GM04504 (cell line): ENCODE measurements around the gene SPATA24.
"Not testable (repeated sequence)": the region's sequence is repeated elsewhere in the genome, so short reads cannot be mapped to it uniquely, and the experiment has no call there.

ENCODE experiments used
- DNase-seq: peaks from one replicate; pipeline ENCODE4 v3.0.0-alpha.2; 2012; ENCODE audit warnings: low read depth

Gene SPATA24

DNA sequence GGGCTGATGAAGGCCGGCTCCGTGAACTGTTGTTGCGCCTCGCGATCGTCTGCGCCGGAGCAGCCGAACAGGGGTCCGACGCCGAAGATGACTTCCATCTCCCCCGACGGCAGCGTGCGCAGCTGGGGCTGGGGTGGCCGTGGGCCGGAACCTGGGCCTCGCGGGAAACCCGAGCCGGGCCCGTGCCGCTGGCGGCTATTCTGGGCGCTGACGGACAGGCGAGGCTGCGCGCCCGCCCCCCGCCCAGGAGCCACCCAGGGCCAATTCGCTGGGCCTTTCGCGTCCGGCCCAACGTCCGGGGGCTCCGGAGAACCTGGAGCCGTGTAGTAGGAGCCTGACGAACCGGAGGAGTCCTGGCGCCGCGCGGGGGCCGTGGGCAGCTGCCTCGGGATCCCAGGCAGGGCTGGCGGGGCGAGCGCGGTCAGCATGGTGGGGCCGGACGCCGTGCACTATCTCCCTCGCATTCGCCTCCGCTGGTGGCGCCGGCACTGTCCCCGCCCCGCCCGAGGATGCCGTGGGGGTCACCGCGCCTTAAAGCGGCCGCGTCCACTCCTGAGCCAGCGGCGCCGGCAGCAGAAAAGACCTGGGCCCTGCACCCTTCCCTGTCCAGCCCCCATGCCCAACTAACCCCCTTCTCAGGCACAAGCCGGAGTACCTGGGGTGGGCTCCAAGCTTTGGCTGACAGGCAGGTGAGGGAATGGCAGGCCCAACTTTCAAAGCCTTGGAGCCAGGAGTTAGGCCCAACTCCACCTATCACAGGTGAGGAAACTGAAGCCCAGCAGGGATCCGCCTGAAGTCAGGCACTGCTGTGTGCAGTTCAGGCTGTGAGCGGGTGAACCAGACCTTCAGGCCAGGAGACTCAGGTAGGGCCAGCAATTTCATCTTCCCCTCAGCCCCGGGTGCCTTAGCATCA lies 9.0 kb downstream of the SPATA24 start, which contains the start of gene PROB1:
Gene PROB1, minus strand, starts transcription at position 451 of the 913 bp plus-strand sequence. Its CDS starts 23 bp downstream, at position 428.
- no peak for DNase-seq

DNA sequence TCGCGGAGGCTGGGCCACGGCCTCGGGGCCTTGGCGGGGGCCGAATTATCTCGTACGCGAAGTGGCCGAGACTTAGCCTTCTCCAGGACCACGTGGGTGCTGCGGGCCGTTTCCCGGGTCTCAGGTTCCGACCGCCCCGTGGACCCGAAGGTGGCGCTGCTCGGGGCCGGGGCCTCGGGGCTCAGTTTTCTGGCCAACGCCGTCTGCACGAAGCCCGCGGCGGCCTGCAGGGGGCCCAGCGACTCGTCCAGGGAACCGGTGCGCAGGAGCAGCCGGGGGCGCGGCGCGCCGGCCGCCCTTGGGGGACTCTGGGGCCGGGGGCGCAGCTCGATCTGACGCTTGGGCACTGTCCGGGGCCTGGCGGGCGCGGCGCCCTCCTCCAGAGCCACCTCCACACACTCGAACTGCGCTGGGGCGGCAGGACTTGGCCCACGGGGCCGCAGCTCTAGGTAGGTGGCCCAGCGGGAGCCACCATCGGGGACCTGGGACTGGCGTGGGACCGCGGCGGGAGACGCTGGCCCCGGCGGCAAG lies 9.7 kb downstream of the SPATA24 start:
- no peak for DNase-seq

DNA sequence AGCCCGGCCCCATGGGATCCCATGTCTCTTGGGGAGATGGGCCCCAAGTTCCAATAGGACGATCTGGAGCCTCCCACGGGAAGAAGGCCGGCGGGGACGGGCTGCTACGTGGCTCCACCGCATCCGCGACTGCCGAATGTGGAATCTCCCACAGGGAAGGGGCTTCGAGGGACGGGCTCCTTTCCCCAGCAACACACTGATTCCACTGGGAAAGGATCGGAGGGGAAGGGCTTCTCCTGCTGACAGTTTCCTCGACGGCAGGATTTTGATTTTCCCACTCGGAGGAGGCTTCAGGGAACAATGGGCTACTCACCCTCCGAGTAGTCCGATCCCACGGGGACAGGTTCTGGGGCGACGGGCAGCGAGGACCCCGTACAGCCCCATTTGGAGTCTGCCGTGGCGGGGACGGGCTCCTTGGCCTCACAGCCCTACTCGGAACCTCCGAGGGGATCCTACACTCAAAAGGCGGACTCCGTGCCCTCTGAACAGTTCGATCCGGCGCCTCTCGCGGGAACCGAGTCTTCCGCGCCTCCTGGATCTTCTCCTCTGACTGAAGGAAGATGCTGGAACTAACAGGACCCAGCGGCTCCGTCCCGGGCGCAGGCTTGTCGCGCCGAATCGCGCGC lies 10.3 kb downstream of the SPATA24 start:
- DNase-seq: no peak

DNA sequence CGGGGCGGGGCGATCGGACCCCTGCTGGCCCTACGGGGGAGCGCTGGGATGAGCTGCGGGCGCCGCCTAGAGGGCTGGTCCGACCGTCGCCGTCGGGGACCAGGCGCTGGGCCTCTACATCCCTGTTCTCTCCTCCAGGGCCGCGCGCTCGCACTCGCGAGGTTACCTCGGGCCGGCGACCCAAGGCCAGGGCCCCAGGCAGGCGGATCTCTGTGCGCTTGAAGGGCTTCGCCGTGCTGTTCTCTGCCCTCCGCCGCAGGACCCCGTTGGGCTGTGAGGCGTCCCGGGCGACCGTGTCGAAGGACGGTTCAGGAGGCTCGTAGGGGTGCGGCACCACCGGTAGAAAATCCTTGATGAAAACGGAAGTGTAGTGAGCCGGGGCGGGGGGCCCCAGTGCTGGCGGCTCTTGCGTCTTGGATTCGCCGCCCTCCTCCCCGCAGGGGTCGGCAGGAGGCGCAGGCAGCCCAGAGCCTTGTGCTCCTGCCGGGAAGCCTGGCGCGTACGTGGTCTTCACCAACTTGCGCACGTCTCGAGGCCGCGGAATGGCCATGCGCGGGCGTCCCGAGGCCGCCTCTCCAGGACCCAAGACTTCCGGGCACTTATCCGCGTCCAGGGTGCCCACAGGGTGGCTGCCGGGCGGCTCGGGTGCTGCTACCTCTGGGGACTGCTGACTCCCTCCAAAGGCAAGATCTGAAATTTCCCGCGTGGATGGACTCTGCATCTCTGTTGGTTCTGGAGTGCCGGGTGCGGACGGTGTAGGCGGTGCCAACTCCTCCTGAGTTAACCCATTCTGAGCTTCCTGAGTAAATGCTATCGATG lies 11.0 kb downstream of the SPATA24 start:
- no peak for DNase-seq

DNA sequence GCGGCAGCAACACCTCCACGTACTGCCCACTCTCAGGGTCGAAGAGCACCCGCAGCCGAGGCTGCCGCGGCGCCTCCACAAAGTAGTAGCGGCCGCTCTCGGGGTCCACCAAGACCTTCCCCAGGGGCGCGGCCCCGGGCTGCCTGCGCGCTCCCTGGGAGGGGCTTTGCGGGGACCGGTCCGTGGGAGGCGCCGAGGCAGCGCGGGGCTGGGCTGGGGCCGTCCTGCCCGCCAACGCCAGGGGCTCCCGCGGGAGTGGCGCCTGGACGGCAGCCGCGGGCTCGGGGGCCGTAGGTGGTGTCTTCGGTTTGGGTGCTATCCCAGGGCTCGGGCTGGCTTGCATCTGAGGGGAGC lies 11.6 kb downstream of the SPATA24 start:
- no peak for DNase-seq

DNA sequence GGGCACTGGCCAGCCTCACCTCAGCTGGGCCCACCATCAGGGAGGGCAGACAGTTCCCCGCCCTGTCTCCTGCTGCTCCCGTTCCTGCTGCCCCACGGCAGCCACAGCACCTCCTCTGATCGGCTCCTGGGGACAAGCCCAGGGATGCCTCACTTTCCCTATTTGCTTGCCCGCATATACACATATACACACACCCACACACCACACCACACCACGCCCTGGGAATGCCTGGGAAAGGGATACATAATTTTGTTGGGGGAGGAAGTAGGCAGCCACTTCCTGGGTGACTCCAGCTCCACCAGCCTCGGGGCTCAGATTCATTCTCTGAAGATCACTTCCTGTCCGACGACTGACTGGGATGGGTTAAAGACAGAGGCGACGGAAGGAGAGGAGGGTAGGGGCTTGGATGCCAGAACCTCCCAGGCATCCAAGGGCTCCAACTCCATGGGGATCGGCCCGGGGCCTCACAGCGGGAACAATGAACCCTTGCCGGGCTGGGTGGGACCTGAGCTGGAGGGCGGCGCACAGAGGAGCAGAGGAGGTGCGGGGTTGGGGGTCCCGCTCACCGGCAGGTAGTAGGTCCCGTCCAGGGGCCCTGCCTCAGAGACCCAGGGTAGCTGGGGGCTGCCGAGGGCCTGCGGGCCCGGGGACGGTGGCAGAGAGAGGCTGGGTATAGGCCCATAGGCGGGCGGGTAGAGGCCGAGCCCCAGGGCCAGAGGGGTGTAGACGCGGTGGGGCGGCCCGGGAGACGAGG lies 12.1 kb downstream of the SPATA24 start:
- no peak for DNase-seq

DNA sequence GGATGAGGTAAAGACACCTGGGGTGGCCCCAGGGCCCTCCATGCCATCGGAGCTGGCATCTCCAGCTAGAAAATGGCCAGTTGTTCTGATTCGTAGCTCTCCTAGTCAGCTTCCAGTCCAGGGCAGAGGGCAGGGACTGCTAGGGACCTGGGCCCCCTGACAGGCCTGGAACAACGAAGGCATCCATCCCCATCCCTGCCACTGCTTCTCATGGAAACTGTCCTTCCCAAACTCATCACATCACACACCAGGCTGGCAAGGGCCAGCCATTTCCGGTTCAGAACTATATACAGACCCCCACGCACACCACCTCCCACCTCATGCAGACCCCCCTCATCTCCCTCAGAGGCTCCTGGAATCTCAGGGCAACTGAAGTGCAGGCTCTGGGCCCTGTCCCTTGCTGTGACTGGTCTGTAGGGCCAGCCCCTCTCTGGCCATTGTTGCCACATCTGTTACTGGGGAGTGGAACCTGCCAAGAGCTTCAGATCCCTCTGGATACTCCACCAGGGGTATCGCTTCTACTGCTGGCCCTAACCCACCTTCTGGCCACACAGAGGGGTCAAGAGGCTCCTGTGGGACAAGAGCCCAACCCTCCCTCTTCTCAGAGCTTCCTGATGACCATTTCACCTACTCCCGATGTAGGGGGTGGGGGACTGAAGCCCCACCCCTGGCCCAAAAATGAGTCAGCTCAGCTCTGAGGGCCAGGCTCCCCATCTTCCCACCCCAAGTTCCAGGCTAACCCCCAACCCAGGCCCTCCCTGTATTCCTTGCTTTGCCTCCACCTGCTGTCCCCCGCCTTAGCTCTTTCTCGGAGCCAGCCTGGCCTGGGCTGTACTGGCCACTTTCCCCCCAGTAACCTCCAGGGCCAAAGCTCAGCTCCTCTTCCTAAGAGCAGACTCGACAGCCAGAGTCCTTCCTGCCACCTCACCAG lies 13.0 kb downstream of the SPATA24 start:
- DNase-seq: no peak

DNA sequence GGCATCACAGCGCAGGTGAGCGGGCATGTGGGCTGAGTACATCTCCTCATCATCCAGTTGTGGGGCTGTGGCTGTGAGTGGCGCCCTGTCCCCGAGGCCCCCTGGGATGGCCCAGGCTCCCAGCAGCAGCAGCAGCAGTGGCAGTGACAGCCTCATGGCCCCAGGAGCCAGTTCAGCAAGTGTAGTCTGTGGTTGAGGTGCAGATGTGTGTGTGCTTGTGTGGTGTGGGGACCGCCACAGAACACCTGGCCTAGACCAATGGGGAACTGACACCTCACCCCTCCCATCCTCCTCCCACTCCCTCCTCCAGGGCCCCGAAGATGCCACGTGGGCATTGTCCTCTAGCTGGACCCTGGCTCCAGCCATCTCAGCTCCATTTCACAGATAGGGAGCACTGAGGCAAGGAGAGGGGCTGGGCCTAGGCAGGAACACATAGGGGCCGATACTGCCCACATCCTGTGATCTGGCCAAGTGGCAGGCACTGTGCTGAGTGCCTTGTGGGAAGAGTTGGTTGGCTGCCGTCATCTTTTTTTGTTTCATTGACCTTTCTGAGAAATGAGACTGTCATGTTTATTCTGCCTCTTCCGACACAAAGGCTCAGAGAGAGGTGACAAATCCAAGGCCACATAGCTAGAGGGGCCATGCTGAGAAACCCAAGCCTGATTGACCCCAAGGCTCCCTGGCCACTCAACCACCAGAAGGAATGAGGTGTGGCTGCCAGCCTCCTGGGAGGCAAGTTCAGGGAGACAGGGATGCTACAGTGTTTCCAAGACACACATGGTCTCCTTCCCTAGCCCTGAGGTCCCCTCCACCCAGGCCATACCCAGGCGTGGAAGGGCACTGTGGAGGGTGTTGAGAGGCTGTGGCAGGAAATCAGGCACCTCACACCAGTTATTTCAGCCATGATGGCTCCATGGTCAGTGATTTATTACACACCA lies 13.9 kb downstream of the SPATA24 start, which contains the start of gene MZB1:
Gene MZB1, minus strand, starts transcription at position 213 of the 938 bp plus-strand sequence. Its CDS starts 57 bp downstream, at position 156.
- no peak for DNase-seq

DNA sequence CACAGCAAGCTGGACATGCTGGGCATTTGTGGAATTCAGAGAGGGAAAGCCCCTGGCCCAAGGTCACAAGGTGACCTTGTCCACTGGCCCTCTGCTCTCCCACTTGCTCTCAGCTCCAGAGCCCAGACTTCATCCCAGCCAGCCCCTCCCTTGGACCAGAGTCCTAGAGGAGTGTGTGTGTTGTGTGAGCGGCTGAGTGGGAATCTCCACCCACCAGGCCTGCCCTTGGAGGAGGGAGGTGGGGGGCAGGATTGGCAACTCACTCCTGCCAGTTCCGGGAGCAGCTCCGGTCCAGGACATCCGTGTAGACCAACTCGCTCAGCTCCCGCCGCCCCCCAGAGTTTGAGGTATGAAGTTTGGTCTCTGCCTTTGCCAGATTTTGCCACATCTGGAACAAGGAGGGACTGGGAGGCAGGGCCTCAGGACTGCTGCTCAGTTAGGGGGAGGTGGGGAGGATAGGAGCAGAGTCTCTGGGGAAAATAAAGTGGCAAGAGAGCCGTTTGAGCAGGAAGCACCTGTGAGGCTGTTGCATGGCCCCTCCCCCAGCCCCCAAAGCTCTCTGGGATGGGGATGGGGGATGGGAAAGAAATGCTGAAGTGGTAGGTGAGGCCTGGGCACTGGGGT lies 15.6 kb downstream of the SPATA24 start:
- no peak for DNase-seq

DNA sequence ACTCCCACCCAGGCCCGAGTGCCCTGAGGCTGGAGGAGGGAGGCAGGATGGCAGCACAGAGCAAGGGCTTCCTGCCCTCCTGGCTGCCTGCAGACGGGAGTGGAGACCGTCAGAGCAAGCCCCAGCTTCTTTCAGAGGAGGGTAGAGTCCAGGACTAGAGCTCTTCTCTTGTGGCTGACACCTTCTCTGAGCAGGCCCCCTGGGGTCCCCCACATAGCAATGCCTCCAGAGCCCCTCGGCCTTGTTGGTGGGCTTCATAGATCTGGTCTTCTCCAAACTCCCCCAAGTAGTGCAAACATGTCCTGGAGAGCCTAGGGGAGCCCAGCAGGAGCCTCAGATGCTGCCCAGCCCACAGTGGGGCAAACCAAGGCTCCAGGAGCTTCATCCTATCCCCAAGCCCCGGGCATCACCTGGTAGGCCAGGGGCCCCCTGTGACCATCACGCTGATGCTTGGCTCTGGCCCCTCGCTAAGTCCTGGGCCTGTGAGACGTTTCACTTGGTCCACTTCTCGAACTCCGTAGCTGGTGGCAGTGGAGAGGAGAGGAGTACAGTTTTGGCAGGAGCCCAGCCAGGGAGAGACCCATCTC lies 16.2 kb downstream of the SPATA24 start:
- no peak for DNase-seq

DNA sequence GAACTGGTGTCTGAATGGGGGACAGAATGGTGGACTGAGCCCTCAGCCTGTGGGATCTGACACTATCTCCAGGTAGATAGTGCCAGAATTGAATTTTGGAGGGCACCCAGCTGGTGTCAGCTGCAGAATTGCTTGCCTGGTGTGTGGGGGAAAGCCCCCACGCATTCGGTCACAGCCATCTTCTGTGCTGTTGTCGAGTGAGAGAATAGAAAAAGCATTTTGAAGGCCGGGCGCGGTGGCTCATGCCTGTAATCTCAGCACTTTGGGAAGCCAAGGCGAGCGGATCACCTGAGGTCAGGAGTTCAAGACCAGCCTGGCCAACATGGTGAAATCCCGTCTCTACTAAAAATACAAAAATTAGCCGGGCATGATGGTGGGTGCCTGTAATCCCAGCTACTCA lies 16.9 kb downstream of the SPATA24 start:
- DNase-seq: not testable (repeated sequence)

DNA sequence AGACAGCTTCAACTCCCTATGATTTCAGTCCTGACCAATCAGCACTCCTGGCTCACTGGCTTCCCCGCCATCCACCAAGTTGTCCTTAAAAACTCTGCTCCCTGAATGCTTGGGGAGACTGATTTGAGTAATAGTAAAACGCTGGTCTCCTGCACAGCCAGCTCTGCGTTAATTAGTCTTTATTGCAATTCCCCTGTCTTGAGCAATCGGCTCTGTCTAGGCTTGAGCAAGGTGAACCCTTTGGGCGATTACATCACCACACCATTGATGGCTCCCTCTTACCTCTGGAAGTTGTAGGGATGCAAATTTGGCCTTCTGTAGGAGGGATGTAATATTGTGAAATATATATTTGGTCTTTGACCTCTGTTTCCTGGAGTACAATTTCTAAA lies 17.8 kb downstream of the SPATA24 start:
- DNase-seq: no peak

DNA sequence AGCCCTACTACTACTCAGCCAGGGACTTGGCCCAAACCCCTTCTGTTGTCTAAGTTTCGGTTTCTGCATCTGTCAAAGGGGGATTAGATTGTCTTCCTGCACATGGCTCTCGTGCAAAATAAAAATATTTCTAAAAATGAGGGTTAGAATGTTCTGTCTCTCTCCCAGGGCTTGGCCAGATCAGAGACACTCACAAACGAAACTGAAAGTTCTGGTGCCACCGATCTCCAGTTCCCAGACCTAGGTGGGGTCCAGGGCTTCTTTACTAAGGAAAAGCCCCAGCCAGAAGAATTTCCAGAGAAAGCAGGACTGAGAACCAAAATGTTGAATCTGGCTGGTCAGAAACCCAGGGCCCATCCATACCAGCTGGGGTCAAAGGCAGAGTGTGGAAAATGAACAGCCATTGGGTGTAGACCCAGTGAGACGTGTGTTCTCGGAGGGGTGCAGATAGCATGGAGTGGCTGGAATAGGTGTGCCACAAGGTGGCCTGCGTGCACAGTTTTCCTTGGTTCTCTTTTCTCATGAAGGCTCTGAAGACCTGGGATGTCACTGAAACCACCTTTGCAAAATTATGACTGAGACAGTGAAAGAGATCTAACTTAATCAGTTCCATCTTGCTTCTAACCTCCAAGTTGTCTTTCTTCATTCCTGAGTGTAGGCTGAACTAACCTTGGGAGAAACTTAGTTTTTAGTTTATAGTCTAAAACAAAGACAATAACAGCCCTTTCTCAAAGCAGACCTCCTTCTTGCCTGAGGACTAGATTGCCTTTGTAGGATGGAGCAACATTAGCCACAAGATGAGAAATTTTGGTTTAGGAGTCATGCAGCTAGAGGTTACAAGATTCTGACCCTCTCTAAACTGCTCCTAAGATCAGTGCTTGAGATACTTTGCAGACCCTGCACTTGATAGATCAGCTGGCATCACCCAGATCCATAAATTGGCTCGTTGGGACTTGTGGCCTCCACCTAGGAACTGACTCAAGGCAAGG lies 18.5 kb downstream of the SPATA24 start:
- DNase-seq: no peak

DNA sequence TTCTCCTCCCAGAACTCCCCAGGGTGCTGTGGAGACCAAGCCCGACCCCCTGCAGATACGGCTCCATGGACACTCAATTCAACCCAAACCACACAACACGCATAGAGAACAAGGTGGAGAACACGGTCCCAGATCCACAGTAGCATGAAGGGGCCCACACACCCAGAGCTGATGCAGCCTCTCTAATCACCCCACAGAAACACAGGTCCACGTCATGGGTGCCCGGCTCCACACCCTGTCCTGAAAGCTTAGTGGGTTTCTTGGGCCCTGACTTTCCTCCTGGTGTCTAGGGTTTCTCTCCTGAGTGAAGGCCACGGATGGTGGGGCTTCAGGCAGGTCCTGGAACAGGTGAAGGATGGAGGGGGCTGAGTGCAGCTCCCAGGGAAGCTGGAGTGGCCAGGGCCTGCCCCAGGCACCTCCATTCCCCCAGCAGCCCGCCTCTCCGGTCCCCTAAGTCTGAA lies 19.3 kb downstream of the SPATA24 start:
- DNase-seq: no peak

DNA sequence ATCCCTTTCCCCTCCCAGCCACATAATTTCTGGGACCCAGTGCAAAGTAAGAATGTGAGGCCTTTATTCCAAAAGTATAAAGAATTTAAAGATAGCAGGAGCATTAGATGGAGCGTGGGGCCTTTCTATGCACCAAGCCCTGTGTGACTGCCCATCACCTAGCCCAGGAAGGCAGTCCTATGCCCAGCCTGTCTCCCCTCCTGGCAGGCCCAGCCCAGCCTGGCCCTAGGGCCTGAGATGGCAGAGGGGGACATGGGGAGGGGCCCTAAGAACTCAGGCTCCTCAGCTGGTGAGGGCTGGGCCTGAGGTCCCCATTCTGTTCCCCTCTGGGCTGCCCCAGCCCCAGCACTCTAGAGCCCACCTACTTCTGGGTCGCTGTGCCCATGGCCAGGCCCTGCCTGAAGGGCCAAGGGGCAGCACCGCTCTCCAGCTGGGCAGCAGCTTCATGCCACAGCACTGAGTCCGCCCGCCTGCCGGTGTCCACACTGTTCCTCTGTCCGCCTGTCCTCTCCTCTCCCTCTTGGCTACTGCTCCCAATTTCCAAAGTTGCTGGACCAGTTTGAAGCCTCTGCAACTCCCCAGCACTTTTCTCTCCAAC lies 19.8 kb downstream of the SPATA24 start:
- no peak for DNase-seq

DNA sequence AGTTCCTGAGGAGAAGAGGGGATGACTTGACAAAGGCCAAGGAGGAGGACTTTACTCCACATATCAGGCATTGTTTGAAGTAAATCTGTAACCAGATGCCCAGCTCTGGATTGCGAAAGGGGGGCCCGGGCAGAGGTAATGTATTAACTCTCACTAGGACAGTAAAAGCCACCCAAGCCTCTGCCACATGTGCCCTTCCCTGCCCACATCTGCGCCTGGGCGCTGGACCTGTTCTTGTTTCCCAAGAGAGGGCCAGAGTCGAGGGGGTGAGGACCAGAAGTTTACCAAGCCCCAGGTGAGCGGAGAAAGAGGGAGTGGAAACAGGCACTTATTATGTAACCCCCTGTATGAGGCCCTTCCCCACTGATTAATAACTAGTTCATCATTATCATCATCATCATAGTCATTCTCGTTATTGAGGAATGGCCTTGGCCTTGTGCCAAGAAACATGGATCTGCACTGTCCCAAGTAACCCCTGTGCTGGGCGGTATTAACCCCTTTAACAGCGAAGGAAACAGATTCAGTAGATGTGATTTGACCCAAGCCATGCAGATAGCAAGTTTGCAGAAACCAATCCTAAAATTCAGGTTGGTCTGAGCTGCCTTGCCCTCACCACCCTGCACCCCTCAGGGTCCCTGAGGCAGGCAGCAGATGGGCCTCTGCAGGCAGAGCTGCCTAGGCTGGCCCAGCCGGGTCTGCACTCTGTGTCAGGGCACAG lies 20.5 kb downstream of the SPATA24 start, which contains the start of gene SLC23A1:
Gene SLC23A1, minus strand, starts transcription at position 23 of the 718 bp plus-strand sequence. CDS start 44 bp downstream, outside the sequence.
- no peak for DNase-seq
